Bronchial epithelial cell (primary cell): ENCODE results near the gene LRRC37B. TPM values are rescaled to one million over a fixed set of nuclear protein-coding genes. Genes with fewer than 3 reads are reported as not detected.

ENCODE experiments used
- DNase-seq: peaks from one replicate; pipeline ENCODE4 v3.0.0-alpha.2; 2010; ENCODE audit warnings: low read depth
- FAIRE-seq: peaks from 2 replicates; lab custom pipeline; 2011; peaks lifted over from hg19 to GRCh38; lab: Jason Lieb, UNC
- H3K27me3 ChIP-seq: 2 replicates; pipeline ENCODE4 v1.5.1; 2011; ENCODE audit warnings: low read length; ENCODE audit not compliant: control insufficient read depth, insufficient read depth
- H3K36me3 ChIP-seq: 2 replicates; pipeline ENCODE4 v1.5.1; 2011; ENCODE audit warnings: low read length; ENCODE audit not compliant: control insufficient read depth, insufficient read depth
- H3K4me3 ChIP-seq: 2 replicates; pipeline ENCODE4 v1.5.1; 2011; ENCODE audit warnings: mild to moderate bottlenecking, low read depth, low read length, control low read depth
- CTCF ChIP-seq: IDR thresholded peaks from 2 replicates; pipeline ENCODE4 v1.5.1; 2011; ENCODE audit warnings: mild to moderate bottlenecking, moderate library complexity, low read length, control low read depth, inconsistent platforms; ENCODE audit not compliant: insufficient read depth, severe bottlenecking
- total RNA-seq: library from RNA; depleted of rRNA; stranded (reverse); fragments of >200 nt; gene quantifications from 2 replicates; pipeline ENCODE4 v1.2.1, GENCODE V29; 2014

LRRC37B gene
- total RNA-seq, 1 donor from 2014 or later = 13.2 TPM

- TF ChIP-seq CTCF = no peak
These were observed 95.0 kb downstream of the LRRC37B start for GRCh38 chr17:32102172-32102571.

GRCh38 chr17:32102646-32103186 is 95.5 kb downstream of the LRRC37B start:
- H3K36me3 ChIP-seq = no peaks in the 10 kb centered on the region
- H3K27me3 ChIP-seq = no peaks in the 10 kb centered on the region
- no peak for DNase-seq
- FAIRE-seq = no peak
- H3K4me3 ChIP-seq = no peak overlapping the region
- no peak for TF ChIP-seq CTCF

More at GRCh38 chr17:32102172-32102571, 95.0 kb downstream of the LRRC37B start:
- FAIRE-seq = no peak
- Histone ChIP-seq H3K4me3 (no peak overlapping the region), H3K27me3 (no peaks in the 10 kb centered on the region), H3K36me3 (no peaks in the 10 kb centered on the region)
- no peak for DNase-seq

Other genes starting within 250 kb of the LRRC37B start
- 43.0 and 78.7 TPM in 2 replicates for gene COPRS, start 148.1 kb upstream of the LRRC37B start, total RNA-seq
- 34.9 and 40.0 TPM in 2 replicates for gene UTP6, start 105.7 kb upstream of the LRRC37B start, total RNA-seq
- gene SUZ12, start 70.4 kb upstream of the LRRC37B start, total RNA-seq = 17.4 and 20.5 TPM in 2 replicates
- 40.3 and 41.6 TPM in 2 replicates for gene RHOT1, start 135.1 kb downstream of the LRRC37B start, total RNA-seq